Naive thymus-derived CD4-positive, alpha-beta T cell (primary cell): ENCODE data around the gene RCAN3. TPM values are rescaled to one million over a fixed set of nuclear protein-coding genes. Genes with fewer than 3 reads are reported as not detected.
A peak's percentile ranks its signal among the peaks of the same experiment; 100 is the strongest.

Experiments
- ATAC-seq: fragments of 150-1000 bp; cut with Tn5 transposase; 2 replicates; pipeline ENCODE4 v1.10.0; 2021; ENCODE audit warnings: mild to moderate bottlenecking, moderate library complexity
- CTCF ChIA-PET: fragments of 350-600 bp; sonication (Branson Sonifier 250); formaldehyde crosslinking; loops from one replicate; lab custom pipeline; 2021; ENCODE audit warnings: antibody characterized with exemption; lab: Charles Lee
- POLR2A ChIA-PET: fragments of 350-600 bp; sonication (Branson Sonifier 250); formaldehyde crosslinking; loops from one replicate; lab custom pipeline; 2021; ENCODE audit warnings: antibody characterized with exemption, inconsistent platforms; lab: Charles Lee
- DNase-seq, 9 donors: peaks; one replicate each; pipeline versions ENCODE4 v3.0.0 to v3.0.0-alpha.2; 2020 to 2022; ENCODE audit warnings: mixed read lengths in 1 of 9
- H3K27ac ChIP-seq: one replicate; pipeline ENCODE4 v1.7.0; 2013; ENCODE audit warnings: mild to moderate bottlenecking, low read depth, low read length, moderate library complexity
- H3K27me3 ChIP-seq, 2 donors: one replicate each; pipeline ENCODE4 v1.7.0; 2013; ENCODE audit warnings: low read length in 2 of 2, mild to moderate bottlenecking in 2 of 2, moderate library complexity in 2 of 2; ENCODE audit not compliant: control insufficient read depth in 2 of 2, insufficient read depth in 2 of 2
- H3K36me3 ChIP-seq, 3 experiments: 1 replicate in 2 of 3; 2 replicates in 1 of 3; pipeline ENCODE4 v1.7.0; 2013; ENCODE audit warnings: low read length in 3 of 3, mild to moderate bottlenecking in 3 of 3, moderate library complexity in 1 of 3; ENCODE audit not compliant: insufficient read depth in 3 of 3, control insufficient read depth in 2 of 3
- H3K4me1 ChIP-seq, 2 donors: one replicate each; pipeline ENCODE4 v1.7.0; 2013; ENCODE audit warnings: low read length in 2 of 2, mild to moderate bottlenecking in 2 of 2, moderate library complexity in 1 of 2; ENCODE audit not compliant: control insufficient read depth in 2 of 2, insufficient read depth in 2 of 2
- H3K4me3 ChIP-seq: 2 replicates; pipeline ENCODE4 v1.7.0; 2013; ENCODE audit warnings: mild to moderate bottlenecking, low read length
- H3K9me3 ChIP-seq, 3 experiments: 1 replicate in 2 of 3; 2 replicates in 1 of 3; pipeline ENCODE4 v1.7.0; 2013; ENCODE audit warnings: low read length in 3 of 3; ENCODE audit not compliant: control insufficient read depth in 2 of 3
- H3K27ac Mint-ChIP-seq, 9 donors: one replicate each; pipeline ENCODE4 v1.8.0; 2020 to 2022; ENCODE audit warnings: mixed read lengths in 9 of 9, mild to moderate bottlenecking in 8 of 9, moderate library complexity in 5 of 9, inconsistent platforms in 2 of 9
- H3K27me3 Mint-ChIP-seq, 5 donors: one replicate each; pipeline ENCODE4 v1.8.0; 2021 to 2022; ENCODE audit warnings: mixed read lengths in 5 of 5, mild to moderate bottlenecking in 1 of 5
- H3K36me3 Mint-ChIP-seq, 5 donors: one replicate each; pipeline ENCODE4 v1.8.0; 2020 to 2022; ENCODE audit warnings: mixed read lengths in 5 of 5, mild to moderate bottlenecking in 3 of 5, inconsistent platforms in 1 of 5
- H3K4me1 Mint-ChIP-seq, 7 donors: one replicate each; pipeline ENCODE4 v1.8.0; 2020 to 2022; ENCODE audit warnings: mixed read lengths in 7 of 7, mild to moderate bottlenecking in 3 of 7, inconsistent platforms in 1 of 7
- H3K4me3 Mint-ChIP-seq, 10 donors: one replicate each; pipeline ENCODE4 v1.8.0; 2020 to 2022; ENCODE audit warnings: mild to moderate bottlenecking in 10 of 10, mixed read lengths in 10 of 10, moderate library complexity in 6 of 10, inconsistent platforms in 2 of 10
- H3K9me3 Mint-ChIP-seq, 11 donors: one replicate each; pipeline ENCODE4 v1.8.0; 2020 to 2022; ENCODE audit warnings: mixed read lengths in 11 of 11, mild to moderate bottlenecking in 4 of 11, inconsistent platforms in 1 of 11, moderate library complexity in 1 of 11
- intact Hi-C, 2 donors: fragments of 100-400 bp; cut with micrococcal nuclease; formaldehyde crosslinking; loops; one replicate each; pipeline ENCODE4 v1.15.1; 2023
- polyA plus RNA-seq, 2 donors: library from polyadenylated mRNA; unstranded; fragments of 300-500 nt; fragmentation: Illumina TruSeq; gene quantifications; one replicate each; pipeline ENCODE4 v1.2.3, GENCODE V29; 2021
- total RNA-seq, 6 experiments: library from RNA in 5 of 6; stranded (reverse) in 5 of 6; gene quantifications; 1 replicate in 5 of 6; 2 replicates in 1 of 6; pipeline ENCODE4 v1.2.3 and lab custom pipeline; 2021 to 2026

Gene RCAN3
- total and polyA plus RNA-seq, 7 experiments from 2014 or later, result 68.5 to 247 (median 179) TPM

DNA sequence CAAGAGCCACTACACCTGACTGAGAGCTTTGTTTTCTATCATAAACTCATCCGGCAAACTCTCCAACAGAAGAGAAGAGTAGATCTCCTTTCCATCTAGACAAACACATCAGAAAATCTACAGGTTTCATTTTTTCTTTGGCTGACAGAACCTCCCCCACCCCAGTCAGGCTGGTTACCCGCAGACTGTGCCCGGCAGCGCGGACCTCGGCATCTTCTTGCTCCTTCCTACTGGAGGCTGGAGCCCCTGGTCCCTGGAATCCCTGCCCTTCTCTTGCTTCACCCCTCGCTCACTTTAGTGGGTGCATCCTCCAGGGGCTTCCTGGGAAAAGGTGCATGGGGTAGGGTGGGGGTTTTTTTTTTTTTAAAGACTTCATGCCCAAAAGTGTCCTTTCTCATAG is 76.2 kb downstream of the RCAN3 start:
- Mint-ChIP-seq H3K27ac (peak overlapping the region in 1 of 9 donors; percentile 20), H3K4me3 (peak overlapping the region in 1 of 10 donors; percentile 20), H3K27me3 (peaks cover 0 to 9% (median 0%) of the 10 kb centered on the region in 5 donors), H3K4me1 (no peaks in the 10 kb centered on the region), H3K36me3 (no peaks in the 10 kb centered on the region), H3K9me3 (peaks cover 0 to 4% (median 0%) of the 10 kb centered on the region in 11 donors)
- POLR2A ChIA-PET, result no interaction called here
- no peak for DNase-seq
- Histone ChIP-seq H3K36me3 (no peaks in the 10 kb centered on the region), H3K4me1 (no peaks in the 10 kb centered on the region), H3K9me3 (no peaks in the 10 kb centered on the region), H3K4me3 (no peak overlapping the region), H3K27ac (no peak overlapping the region), H3K27me3 (no peaks in the 10 kb centered on the region)
- ATAC-seq, result no peak
- CTCF ChIA-PET, result interaction anchor here (3.2 kb wide), 1 partner anchor 8 kb away, joined by 12 read pairs; no protein-coding TSS in a partner anchor
- intact Hi-C loops, result no loop called here

DNA sequence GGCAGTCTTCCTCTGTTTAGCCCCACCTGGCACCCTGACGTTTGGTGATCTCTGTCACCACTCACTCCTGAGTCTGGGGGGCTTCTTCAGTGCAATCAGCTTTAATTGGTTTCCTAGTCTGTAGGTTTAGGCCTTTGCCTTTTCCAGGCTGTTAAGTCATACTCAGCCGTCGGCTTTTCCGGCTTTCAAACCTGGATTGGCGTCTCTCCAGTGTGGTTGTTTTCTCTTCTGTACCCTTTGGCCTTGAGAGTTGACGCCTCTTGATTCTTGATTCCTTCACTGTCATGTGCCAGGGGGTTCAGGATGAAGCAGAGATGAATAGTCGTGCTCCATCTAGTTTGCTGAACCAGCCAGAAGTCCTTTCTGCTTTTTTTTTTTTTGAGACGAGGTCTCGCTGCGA is 78.1 kb downstream of the RCAN3 start:
- ATAC-seq (no peak), DNase-seq (no peak)
- no peaks in the 10 kb centered on the region for H3K36me3 ChIP-seq
- intact Hi-C loops, result no loop called here
- H3K9me3 ChIP-seq, result no peaks in the 10 kb centered on the region
- H3K4me1 Mint-ChIP-seq, result no peaks in the 10 kb centered on the region
- peaks cover 0 to 15% (median 0%) of the 10 kb centered on the region in 5 donors for H3K27me3 Mint-ChIP-seq
- H3K4me3 Mint-ChIP-seq, result no peak overlapping the region
- no peaks in the 10 kb centered on the region for H3K36me3 Mint-ChIP-seq
- no peak overlapping the region for H3K27ac ChIP-seq
- peaks cover 0 to 4% (median 0%) of the 10 kb centered on the region in 11 donors for H3K9me3 Mint-ChIP-seq
- ChIA-PET CTCF (no interaction called here), POLR2A (no interaction called here)
- no peak overlapping the region for H3K4me3 ChIP-seq
- H3K27ac Mint-ChIP-seq, result no peak overlapping the region
- H3K27me3 ChIP-seq, result no peaks in the 10 kb centered on the region
- H3K4me1 ChIP-seq, result no peaks in the 10 kb centered on the region

DNA sequence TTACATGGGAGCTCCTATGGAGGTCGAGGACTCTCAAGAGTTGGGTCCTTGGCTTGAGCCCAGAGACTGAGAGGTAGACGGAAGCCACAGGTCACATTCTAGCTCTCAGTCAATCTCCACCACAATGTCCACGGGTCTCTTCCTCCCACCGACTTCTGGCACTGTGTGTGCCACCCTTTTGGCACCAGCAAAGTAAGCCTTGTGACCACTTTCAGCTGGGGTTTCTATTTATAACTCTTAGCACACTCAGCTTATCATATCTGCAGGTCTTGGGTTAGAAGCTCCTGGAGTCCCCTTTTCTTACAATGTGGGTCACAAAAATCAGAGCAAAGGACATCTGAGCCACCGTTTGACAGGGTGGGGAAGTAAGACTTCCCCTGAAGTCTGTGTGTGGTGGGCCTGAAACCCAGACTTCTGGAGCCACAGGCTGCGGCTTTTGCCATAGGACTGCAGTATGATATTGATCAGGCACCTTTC is 81.6 kb downstream of the RCAN3 start:
- POLR2A ChIA-PET, result no interaction called here
- ATAC-seq, result no peak
- no peak overlapping the region for H3K4me3 Mint-ChIP-seq

DNA sequence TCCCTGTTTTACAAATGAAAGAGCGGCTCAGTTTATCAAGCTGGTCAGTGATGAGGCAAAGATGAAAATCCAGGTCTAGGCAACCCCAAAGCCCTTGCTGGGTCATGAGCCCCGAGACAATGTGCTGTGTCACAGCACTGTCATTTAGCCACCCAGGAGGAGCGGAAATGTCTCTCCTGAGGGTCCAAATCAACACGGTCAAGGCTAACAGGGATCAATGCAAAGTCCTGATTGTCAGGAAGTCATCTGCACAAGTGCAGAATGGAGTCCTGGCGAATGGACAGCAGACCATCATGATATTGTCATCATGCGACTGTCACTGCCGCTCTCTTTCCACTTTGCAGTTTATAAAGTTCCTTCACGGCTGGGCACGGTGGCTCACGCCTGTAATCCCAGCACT is 83.5 kb downstream of the RCAN3 start:
- no peaks in the 10 kb centered on the region for H3K9me3 ChIP-seq
- H3K4me3 ChIP-seq, result no peak overlapping the region
- H3K36me3 ChIP-seq, result no peaks in the 10 kb centered on the region
- peaks cover 0 to 7% of the 10 kb centered on the region in 2 donors for H3K4me1 ChIP-seq
- H3K9me3 Mint-ChIP-seq, result peaks cover 0 to 1% (median 0%) of the 10 kb centered on the region in 11 donors
- CTCF ChIA-PET, result interaction anchor here (0.6 to 4.4 kb wide), 16 partner anchors 8 to 481 kb away, joined by 3 to 55 read pairs (median 6); partner anchors contain the start of gene NIPAL3
- H3K27me3 ChIP-seq, result no peaks in the 10 kb centered on the region
- POLR2A ChIA-PET, result interaction anchor here (0.7 to 1.9 kb wide), 6 partner anchors 45 to 193 kb away, joined by 3 to 9 read pairs (median 6); partner anchors contain the start of genes NIPAL3 and RCAN3
- H3K4me1 Mint-ChIP-seq, result peaks cover 0 to 9% (median 7%) of the 10 kb centered on the region in 7 donors
- no peak overlapping the region for H3K27ac ChIP-seq
- H3K4me3 Mint-ChIP-seq, result no peak overlapping the region
- intact Hi-C loops, result loop anchor here (2.0 to 5.0 kb wide), 7 partner anchors 43 to 193 kb away; partner anchors contain the start of gene SRRM1 (in 1 of the 2)
- H3K27me3 Mint-ChIP-seq, result peaks cover 0 to 14% (median 0%) of the 10 kb centered on the region in 5 donors
- DNase-seq (no peak), ATAC-seq (no peak)
- no peaks in the 10 kb centered on the region for H3K36me3 Mint-ChIP-seq
- peak overlapping the region in 2 of 9 donors; percentile 2 to 20 for H3K27ac Mint-ChIP-seq

More for the DNA sequence above, 81.6 kb downstream of the RCAN3 start:
- Mint-ChIP-seq H3K36me3 (no peaks in the 10 kb centered on the region), H3K27ac (no peak overlapping the region), H3K27me3 (peaks cover 0 to 15% (median 0%) of the 10 kb centered on the region in 5 donors), H3K4me1 (peaks cover 0 to 9% (median 7%) of the 10 kb centered on the region in 7 donors), H3K9me3 (peaks cover 0 to 2% (median 0%) of the 10 kb centered on the region in 11 donors)
- CTCF ChIA-PET, result interaction anchor here (0.5 to 1.2 kb wide), 3 partner anchors 37 to 189 kb away, joined by 3 to 4 read pairs (median 3); no protein-coding TSS in a partner anchor
- Histone ChIP-seq H3K27ac (no peak overlapping the region), H3K4me3 (no peak overlapping the region), H3K27me3 (no peaks in the 10 kb centered on the region), H3K4me1 (peaks cover 0 to 7% of the 10 kb centered on the region in 2 donors), H3K9me3 (no peaks in the 10 kb centered on the region), H3K36me3 (no peaks in the 10 kb centered on the region)
- DNase-seq, result no peak
- intact Hi-C loops, result no loop called here

DNA sequence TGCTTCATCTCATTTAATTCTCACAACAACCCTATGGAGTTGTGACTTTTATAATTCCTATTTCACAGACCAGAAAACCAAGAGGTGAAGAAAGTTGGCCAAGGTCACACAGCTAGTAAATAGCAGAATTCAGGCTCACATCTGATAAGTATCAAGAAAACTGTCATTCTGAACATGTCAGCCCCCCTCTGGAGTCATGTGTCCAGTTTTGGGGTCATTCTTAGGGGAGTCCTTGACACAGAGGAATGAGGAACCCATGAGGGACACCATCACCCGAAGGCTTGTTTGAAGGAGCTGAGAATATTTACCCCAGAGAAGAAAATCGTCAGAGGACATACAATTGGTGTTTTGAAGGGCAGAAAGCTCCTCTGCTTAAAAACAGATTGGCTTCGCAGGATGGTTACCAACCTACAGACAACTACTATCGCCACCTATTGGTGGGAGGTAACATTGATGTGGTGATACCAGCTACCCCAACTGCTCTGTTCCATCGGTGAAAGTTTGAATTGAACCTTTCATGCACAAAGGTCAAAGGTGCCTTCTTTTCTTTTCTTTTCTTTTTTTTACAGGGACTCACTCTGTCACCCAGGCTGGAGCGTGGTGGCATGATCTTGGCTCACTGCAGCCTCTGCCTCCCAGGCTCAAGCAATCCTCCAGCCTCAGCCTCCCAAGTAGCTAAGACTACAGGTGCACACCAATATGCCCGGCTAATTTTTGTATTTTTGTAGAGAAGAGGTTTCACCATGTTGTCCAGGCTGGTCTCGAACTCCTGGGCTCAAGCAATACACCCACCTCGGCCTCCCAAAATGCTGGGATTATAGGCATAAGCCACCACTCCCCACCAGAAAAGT is 84.6 kb downstream of the RCAN3 start:
- H3K4me3 Mint-ChIP-seq, result peak overlapping the region in 4 of 10 donors; percentile 12 to 38 (median 35)

DNA sequence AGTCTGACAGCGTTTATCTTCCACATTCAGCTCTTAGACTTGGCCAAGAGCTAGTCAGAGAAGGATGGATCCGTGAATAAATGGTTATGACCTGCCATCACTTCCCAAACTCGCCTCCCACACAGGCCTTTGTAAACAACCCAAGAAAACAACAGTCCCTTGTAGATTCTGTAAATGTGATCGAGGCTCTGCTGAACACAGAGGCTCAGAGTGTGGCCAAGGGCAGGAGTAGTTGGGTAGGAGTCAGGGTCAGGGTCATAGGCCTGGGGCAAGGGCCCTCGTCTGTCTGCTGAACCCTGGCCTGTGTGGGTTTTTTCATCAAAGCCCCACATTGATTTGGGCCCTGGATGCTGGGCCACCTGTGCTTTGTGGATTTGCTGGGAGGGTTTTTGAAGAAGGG is 85.9 kb downstream of the RCAN3 start:
- no peaks in the 10 kb centered on the region for H3K9me3 ChIP-seq
- H3K4me1 ChIP-seq, result peaks cover 0 to 7% of the 10 kb centered on the region in 2 donors
- H3K4me3 ChIP-seq, result no peak overlapping the region
- DNase-seq (no peak), ATAC-seq (no peak)
- CTCF ChIA-PET, result interaction anchor here (0.6 to 4.4 kb wide), 6 partner anchors 8 to 388 kb away, joined by 3 to 55 read pairs (median 8); partner anchors contain the start of gene NIPAL3
- POLR2A ChIA-PET, result no interaction called here
- H3K9me3 Mint-ChIP-seq, result peaks cover 0 to 1% (median 0%) of the 10 kb centered on the region in 11 donors
- no peak overlapping the region for H3K27ac Mint-ChIP-seq
- no peaks in the 10 kb centered on the region for H3K36me3 ChIP-seq
- H3K27ac ChIP-seq, result no peak overlapping the region
- no peaks in the 10 kb centered on the region for H3K36me3 Mint-ChIP-seq
- intact Hi-C loops, result loop anchor here (5.0 kb wide), 2 partner anchors 54 to 106 kb away; partner anchors contain the start of gene SRRM1 (in 1 of the 2)
- H3K4me1 Mint-ChIP-seq, result peaks cover 0 to 9% (median 7%) of the 10 kb centered on the region in 7 donors
- no peak overlapping the region for H3K4me3 Mint-ChIP-seq
- no peaks in the 10 kb centered on the region for H3K27me3 ChIP-seq
- peaks cover 0 to 12% (median 0%) of the 10 kb centered on the region in 5 donors for H3K27me3 Mint-ChIP-seq

More for the DNA sequence above, 84.6 kb downstream of the RCAN3 start:
- peaks cover 0 to 9% (median 7%) of the 10 kb centered on the region in 7 donors for H3K4me1 Mint-ChIP-seq
- ChIA-PET CTCF (interaction anchor here (0.6 to 4.4 kb wide), 35 partner anchors 9 to 393 kb away, joined by 3 to 55 read pairs (median 3); partner anchors contain the start of gene NIPAL3), POLR2A (interaction anchor here (0.6 to 1.9 kb wide), 12 partner anchors 9 to 194 kb away, joined by 3 to 9 read pairs (median 4); partner anchors contain the start of genes NIPAL3, RCAN3 and STPG1)
- peak overlapping the region; percentile 35 for H3K27ac ChIP-seq
- no peaks in the 10 kb centered on the region for H3K36me3 ChIP-seq
- no peaks in the 10 kb centered on the region for H3K27me3 ChIP-seq
- peak; percentile 98 for ATAC-seq
- intact Hi-C loops, result loop anchor here (1.0 to 5.0 kb wide), 13 partner anchors 44 to 388 kb away; partner anchors contain the start of genes NIPAL3 (in 2 of the 2) and SRRM1 (in 1 of the 2)
- H3K27me3 Mint-ChIP-seq, result peaks cover 0 to 14% (median 0%) of the 10 kb centered on the region in 5 donors
- H3K4me1 ChIP-seq, result peaks cover 0 to 7% of the 10 kb centered on the region in 2 donors
- DNase-seq, result peak in 8 of 9 donors; percentile 32 to 83 (median 76)
- H3K4me3 ChIP-seq, result no peak overlapping the region
- H3K27ac Mint-ChIP-seq, result peak overlapping the region in 8 of 9 donors; percentile 78 to 93 (median 85)
- peaks cover 0 to 1% (median 0%) of the 10 kb centered on the region in 11 donors for H3K9me3 Mint-ChIP-seq
- no peaks in the 10 kb centered on the region for H3K36me3 Mint-ChIP-seq
- H3K9me3 ChIP-seq, result no peaks in the 10 kb centered on the region
